ENCODE measurements around the gene RBBP8NL. TPM values are rescaled to one million over a fixed set of nuclear protein-coding genes. Genes with fewer than 3 reads are reported as not detected.

The RBBP8NL gene
- total and polyA plus RNA-seq, 2 donors (not counting 1 experiment from before 2014, with no cell fraction given) = not detected

- no peak overlapping the region for H3K4me2 ChIP-seq (ENCODE audit: extremely low read depth, insufficient read depth, low read length)
- H3K9me3 ChIP-seq (ENCODE audit: control insufficient read depth, insufficient read depth, low read depth, low read length) = no peaks in the 10 kb centered on the region
- H3K4me3 ChIP-seq (replicated peaks in 1 of 4; ENCODE audit: control extremely low read depth in 1 of 4, insufficient read depth in 1 of 4, low read depth in 3 of 4, low read length in 4 of 4) = no peak overlapping the region
- no peaks in the 10 kb centered on the region for H3K79me2 ChIP-seq (ENCODE audit: control insufficient read depth, insufficient read depth, low read length)
- no peak overlapping the region for H3K27ac ChIP-seq (ENCODE audit: insufficient read depth, low read length)
- no peaks in the 10 kb centered on the region for H4K20me1 ChIP-seq (ENCODE audit: control insufficient read depth, extremely low read depth, insufficient read depth, low read length)
- no peak overlapping the region for H2AFZ ChIP-seq (ENCODE audit: low read length)
- no peaks in the 10 kb centered on the region for H3K27me3 ChIP-seq (ENCODE audit: control insufficient read depth, insufficient read depth, low read length)
- H3K4me1 ChIP-seq (ENCODE audit: control insufficient read depth, extremely low read depth, insufficient read depth, low read length) = no peaks in the 10 kb centered on the region
- DNase-seq (ENCODE audit: low read depth in 2 of 2) = no peak
- TF ChIP-seq CTCF (conservative IDR thresholded peaks at IDR 0.05 in 1 of 2, IDR thresholded peaks at IDR 0.05 in 1 of 2; ENCODE audit: low read depth in 1 of 2, low read length in 2 of 2) (no peak), EZH2 (IDR thresholded peaks at IDR 0.05; ENCODE audit: low read length, missing control alignments) (no peak)
- no peaks in the 10 kb centered on the region for H3K36me3 ChIP-seq (ENCODE audit: control insufficient read depth, insufficient read depth, low read length)
- no peak overlapping the region for H3K9ac ChIP-seq (ENCODE audit: insufficient read depth, low read length)
These were observed 7.6 kb downstream of the RBBP8NL start for GRCh38 chr20:62419759-62420158.

DNA sequence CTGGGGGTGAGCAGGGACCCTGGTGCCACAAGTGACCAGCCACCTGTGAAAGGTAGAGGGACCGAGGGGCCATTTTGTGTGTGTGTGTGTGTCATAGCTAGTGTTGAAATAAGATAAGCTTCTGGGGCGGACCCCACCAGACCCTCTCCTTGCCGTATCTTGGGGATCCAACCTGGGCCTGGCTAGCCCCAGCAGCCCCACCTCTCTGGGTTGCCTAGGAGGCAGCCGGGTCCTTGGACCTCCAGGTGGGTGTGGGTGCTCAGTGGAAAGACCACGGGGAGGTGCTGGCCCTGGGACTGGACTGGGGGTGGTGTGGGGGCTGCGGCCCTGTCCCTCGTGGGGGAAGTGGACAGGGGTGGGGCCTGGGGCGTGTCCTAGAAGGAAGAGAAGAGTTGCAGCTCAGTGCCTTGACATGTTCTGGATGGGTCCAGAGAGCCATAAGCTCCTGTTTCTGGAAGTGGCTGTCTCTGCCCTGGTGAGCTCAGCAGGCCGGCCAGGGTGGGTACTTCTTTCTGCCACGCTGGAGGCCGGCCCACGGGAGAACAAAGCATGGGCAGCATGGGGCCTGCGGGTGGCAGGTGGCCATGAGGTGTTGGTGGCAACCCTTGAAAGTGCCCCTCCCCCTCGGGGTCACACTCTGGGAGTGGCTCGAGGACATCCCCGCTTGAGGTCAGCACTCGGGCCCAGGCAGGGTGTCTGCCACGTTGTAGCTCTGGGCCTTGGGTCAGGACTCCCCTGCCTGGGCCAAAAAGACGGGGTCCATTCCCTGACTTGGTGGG, 8.4 kb downstream of the RBBP8NL start:
- Histone ChIP-seq H3K27me3 (ENCODE audit: control insufficient read depth, insufficient read depth, low read length) (no peaks in the 10 kb centered on the region), H3K4me2 (ENCODE audit: extremely low read depth, insufficient read depth, low read length) (no peak overlapping the region), H3K4me1 (ENCODE audit: control insufficient read depth, extremely low read depth, insufficient read depth, low read length) (no peaks in the 10 kb centered on the region), H3K9ac (ENCODE audit: insufficient read depth, low read length) (no peak overlapping the region), H4K20me1 (ENCODE audit: control insufficient read depth, extremely low read depth, insufficient read depth, low read length) (no peaks in the 10 kb centered on the region), H3K36me3 (ENCODE audit: control insufficient read depth, insufficient read depth, low read length) (no peaks in the 10 kb centered on the region), H2AFZ (ENCODE audit: low read length) (no peak overlapping the region), H3K27ac (ENCODE audit: insufficient read depth, low read length) (no peak overlapping the region), H3K4me3 (replicated peaks in 1 of 4; ENCODE audit: control extremely low read depth in 1 of 4, insufficient read depth in 1 of 4, low read depth in 3 of 4, low read length in 4 of 4) (no peak overlapping the region), H3K9me3 (ENCODE audit: control insufficient read depth, insufficient read depth, low read depth, low read length) (no peaks in the 10 kb centered on the region), H3K79me2 (ENCODE audit: control insufficient read depth, insufficient read depth, low read length) (no peaks in the 10 kb centered on the region)
- DNase-seq (ENCODE audit: low read depth in 2 of 2) = no peak
- TF ChIP-seq EZH2 (IDR thresholded peaks at IDR 0.05; ENCODE audit: low read length, missing control alignments) (no peak), CTCF (conservative IDR thresholded peaks at IDR 0.05 in 1 of 2, IDR thresholded peaks at IDR 0.05 in 1 of 2; ENCODE audit: low read depth in 1 of 2, low read length in 2 of 2) (no peak)

GRCh38 chr20:62417981-62418708, 9.2 kb downstream of the RBBP8NL start:
- DNase-seq (ENCODE audit: low read depth in 2 of 2) = no peak
- Histone ChIP-seq H3K79me2 (ENCODE audit: control insufficient read depth, insufficient read depth, low read length) (no peaks in the 10 kb centered on the region), H4K20me1 (ENCODE audit: control insufficient read depth, extremely low read depth, insufficient read depth, low read length) (no peaks in the 10 kb centered on the region), H3K4me3 (replicated peaks in 1 of 4; ENCODE audit: control extremely low read depth in 1 of 4, insufficient read depth in 1 of 4, low read depth in 3 of 4, low read length in 4 of 4) (no peak overlapping the region), H3K4me2 (ENCODE audit: extremely low read depth, insufficient read depth, low read length) (no peak overlapping the region), H3K27me3 (ENCODE audit: control insufficient read depth, insufficient read depth, low read length) (no peaks in the 10 kb centered on the region), H2AFZ (ENCODE audit: low read length) (no peak overlapping the region), H3K4me1 (ENCODE audit: control insufficient read depth, extremely low read depth, insufficient read depth, low read length) (no peaks in the 10 kb centered on the region), H3K27ac (ENCODE audit: insufficient read depth, low read length) (no peak overlapping the region), H3K36me3 (ENCODE audit: control insufficient read depth, insufficient read depth, low read length) (no peaks in the 10 kb centered on the region), H3K9ac (ENCODE audit: insufficient read depth, low read length) (no peak overlapping the region), H3K9me3 (ENCODE audit: control insufficient read depth, insufficient read depth, low read depth, low read length) (no peaks in the 10 kb centered on the region)
- TF ChIP-seq CTCF (conservative IDR thresholded peaks at IDR 0.05 in 1 of 2, IDR thresholded peaks at IDR 0.05 in 1 of 2; ENCODE audit: low read depth in 1 of 2, low read length in 2 of 2) (no peak), EZH2 (IDR thresholded peaks at IDR 0.05; ENCODE audit: low read length, missing control alignments) (no peak)

Measured in fibroblast of lung (primary cell).